H1 (cell line): ENCODE measurements around the gene COL21A1. TPM values are rescaled to one million over a fixed set of nuclear protein-coding genes. Genes with fewer than 3 reads are reported as not detected.

Source experiments
- CTCF ChIA-PET: fragments of 300-600 bp; sonication (Branson Sonifier 250); formaldehyde crosslinking; loops from one replicate; lab custom pipeline; 2021; ENCODE audit not compliant: partially characterized antibody; lab: Charles Lee
- POLR2A ChIA-PET: fragments of 300-600 bp; sonication (Branson Sonifier 250); formaldehyde crosslinking; loops from one replicate; lab custom pipeline; 2021; ENCODE audit warnings: inconsistent platforms; ENCODE audit not compliant: partially characterized antibody; lab: Charles Lee
- DNase-seq, 2 experiments: peaks; one replicate each; pipeline versions ENCODE4 v3.0.0 to v3.0.0-alpha.2; 2010 to 2022; ENCODE audit warnings: low spot score in 2 of 2, low read depth in 1 of 2, mixed read lengths in 1 of 2
- FAIRE-seq: peaks from 2 replicates; lab custom pipeline; 2011; peaks lifted over from hg19 to GRCh38; lab: Jason Lieb, UNC
- H2AFZ ChIP-seq: 2 replicates; pipeline ENCODE4 v1.8.1; 2012; ENCODE audit warnings: low read length, inconsistent platforms
- H2AK5ac ChIP-seq: 2 replicates; pipeline ENCODE4 v1.6.1; 2013; ENCODE audit warnings: low read depth, low read length
- H2BK120ac ChIP-seq: replicated peaks from 2 replicates; pipeline ENCODE3; 2013; ENCODE audit warnings: low read depth, low read length, inconsistent platforms
- H2BK12ac ChIP-seq: 2 replicates; pipeline ENCODE4 v1.6.1; 2013; ENCODE audit warnings: low read depth, low read length
- H2BK15ac ChIP-seq: 2 replicates; pipeline ENCODE4 v1.6.1; 2013; ENCODE audit warnings: low read length
- H2BK20ac ChIP-seq: 2 replicates; pipeline ENCODE4 v1.6.1; 2013; ENCODE audit warnings: low read length
- H2BK5ac ChIP-seq: 2 replicates; pipeline ENCODE4 v1.6.1; 2013; ENCODE audit warnings: low read depth, low read length
- H3K14ac ChIP-seq: 2 replicates; pipeline ENCODE4 v1.6.1; 2013; ENCODE audit warnings: inconsistent platforms; ENCODE audit not compliant: insufficient read length
- H3K18ac ChIP-seq: 2 replicates; pipeline ENCODE4 v1.6.1; 2013; ENCODE audit warnings: low read length; ENCODE audit errors: extremely low read depth
- H3K23ac ChIP-seq: 2 replicates; pipeline ENCODE4 v1.6.1; 2013; ENCODE audit warnings: inconsistent platforms; ENCODE audit not compliant: insufficient read length
- H3K23me2 ChIP-seq: 2 replicates; pipeline ENCODE4 v1.6.1; 2013; ENCODE audit warnings: low read depth, low read length
- H3K27ac ChIP-seq: 2 replicates; pipeline ENCODE4 v1.6.1; 2011; ENCODE audit warnings: low read depth, low read length, inconsistent platforms
- H3K27me3 ChIP-seq, 4 experiments: replicated peaks in 1 of 4; 1 replicate in 1 of 4; 2 replicates in 3 of 4; pipeline versions ENCODE4 v1.6.1 to v1.8.1; 2011 to 2013; ENCODE audit warnings: low read length in 3 of 4, mild to moderate bottlenecking in 3 of 4, inconsistent platforms in 2 of 4, mixed read lengths in 2 of 4, moderate library complexity in 1 of 4; ENCODE audit not compliant: control insufficient read depth in 3 of 4, insufficient read depth in 3 of 4; ENCODE audit errors: extremely low read depth in 1 of 4
- H3K36me3 ChIP-seq, 4 experiments: 2 replicates each; pipeline versions ENCODE4 v1.6.1 to v1.8.1; 2011 to 2013; ENCODE audit warnings: mild to moderate bottlenecking in 4 of 4, low read length in 3 of 4, moderate library complexity in 2 of 4, control low read depth in 1 of 4, inconsistent platforms in 1 of 4; ENCODE audit not compliant: insufficient read depth in 4 of 4, control insufficient read depth in 2 of 4
- H3K4ac ChIP-seq: replicated peaks from 2 replicates; pipeline ENCODE3; 2013; ENCODE audit warnings: low read length, low read depth, mixed read lengths, inconsistent platforms; ENCODE audit not compliant: insufficient read length
- H3K4me1 ChIP-seq, 4 experiments: replicated peaks in 1 of 4; 1 replicate in 1 of 4; 2 replicates in 3 of 4; pipeline versions ENCODE4 v1.6.1 to v1.8.1; 2011 to 2013; ENCODE audit warnings: low read length in 3 of 4, inconsistent platforms in 2 of 4, mixed read lengths in 1 of 4; ENCODE audit not compliant: insufficient read depth in 4 of 4, control insufficient read depth in 3 of 4
- H3K4me2 ChIP-seq, 2 experiments: 2 replicates each; pipeline versions ENCODE4 v1.6.1 to v1.8.1; 2011 to 2013; ENCODE audit warnings: low read depth in 2 of 2, low read length in 2 of 2, control low read depth in 1 of 2, inconsistent platforms in 1 of 2, mild to moderate bottlenecking in 1 of 2; ENCODE audit not compliant: insufficient read depth in 1 of 2
- H3K4me3 ChIP-seq, 4 experiments: fragments of 200-600, 300-600 bp in 1 of 4; sonication (generic), shearing (Covaris generic), sonication (Bioruptor Twin) in 1 of 4; 2 replicates each; pipeline versions ENCODE4 v1.5.1 to v1.8.1; 2011 to 2016; ENCODE audit warnings: low read length in 4 of 4, low read depth in 3 of 4, control low read depth in 2 of 4, inconsistent platforms in 2 of 4, mild to moderate bottlenecking in 2 of 4, mixed read lengths in 1 of 4, moderate library complexity in 1 of 4; ENCODE audit not compliant: insufficient read depth in 2 of 4; ENCODE audit errors: extremely low read depth in 1 of 4
- H3K56ac ChIP-seq: replicated peaks from 2 replicates; pipeline ENCODE3; 2013; ENCODE audit warnings: low read depth, mild to moderate bottlenecking, mixed read lengths, low read length, inconsistent platforms; ENCODE audit not compliant: insufficient read length
- H3K79me1 ChIP-seq: 2 replicates; pipeline ENCODE4 v1.6.1; 2013; ENCODE audit warnings: low read depth, low read length, control low read depth
- H3K79me2 ChIP-seq, 2 experiments: 2 replicates each; pipeline versions ENCODE4 v1.6.1 to v1.8.1; 2012 to 2013; ENCODE audit warnings: low read length in 2 of 2, mild to moderate bottlenecking in 2 of 2, inconsistent platforms in 1 of 2; ENCODE audit not compliant: insufficient read depth in 2 of 2, control insufficient read depth in 1 of 2
- H3K9ac ChIP-seq, 4 experiments: replicated peaks in 1 of 4; 1 replicate in 1 of 4; 2 replicates in 3 of 4; pipeline versions ENCODE4 v1.6.1 to v1.8.1; 2011 to 2013; ENCODE audit warnings: low read depth in 3 of 4, low read length in 3 of 4, control low read depth in 2 of 4, mild to moderate bottlenecking in 2 of 4, moderate library complexity in 2 of 4, inconsistent platforms in 1 of 4; ENCODE audit errors: extremely low read depth in 1 of 4
- H3K9me3 ChIP-seq, 2 experiments: 2 replicates each; pipeline versions ENCODE4 v1.6.1 to v1.8.1; 2012 to 2013; ENCODE audit warnings: mild to moderate bottlenecking in 2 of 2, moderate library complexity in 2 of 2, control low read depth in 1 of 2, inconsistent platforms in 1 of 2, low read depth in 1 of 2, low read length in 1 of 2, mixed read lengths in 1 of 2; ENCODE audit not compliant: insufficient read depth in 2 of 2
- H4K20me1 ChIP-seq, 2 experiments: replicated peaks in 1 of 2; 2 replicates each; pipeline versions ENCODE3 to v1.8.1; 2011 to 2013; ENCODE audit warnings: inconsistent platforms in 2 of 2, low read length in 2 of 2, mild to moderate bottlenecking in 1 of 2; ENCODE audit not compliant: insufficient read depth in 2 of 2, control insufficient read depth in 1 of 2
- H4K5ac ChIP-seq: 2 replicates; pipeline ENCODE4 v1.6.1; 2013; ENCODE audit warnings: low read length, low read depth, mixed read lengths, inconsistent platforms; ENCODE audit not compliant: insufficient read length
- H4K8ac ChIP-seq: 2 replicates; pipeline ENCODE4 v1.8.0; 2013; ENCODE audit warnings: mild to moderate bottlenecking, moderate library complexity, low read length, inconsistent platforms; ENCODE audit not compliant: insufficient read depth; ENCODE audit errors: extremely low read depth
- H4K91ac ChIP-seq: replicated peaks from 2 replicates; pipeline ENCODE3; 2013; ENCODE audit warnings: low read length, mixed read lengths, inconsistent platforms; ENCODE audit not compliant: insufficient read length
- E2F6 ChIP-seq: IDR thresholded peaks from 2 replicates; pipeline ENCODE4 v1.6.1; 2012; ENCODE audit warnings: inconsistent platforms
- RAD21 ChIP-seq, 2 experiments: IDR thresholded peaks in 1 of 2; conservative IDR thresholded peaks in 1 of 2; 2 replicates each; pipeline ENCODE4 v1.6.1; 2011; ENCODE audit warnings: low read depth in 2 of 2, low read length in 2 of 2, improper control_type of control experiment in 1 of 2, inconsistent platforms in 1 of 2, mild to moderate bottlenecking in 1 of 2, moderate library complexity in 1 of 2
- WGBS, 2 experiments: shearing (Covaris generic) in 1 of 2; methylation state at CpG; one replicate each; pipeline versions ENCODE4 v1.1.6 to v1.1.7; 2013 to 2015; ENCODE audit warnings: low lambda C conversion rate in 2 of 2, mixed read lengths in 2 of 2, inconsistent platforms in 1 of 2, low coverage in 1 of 2, missing lambda C conversion rate in 1 of 2; ENCODE audit not compliant: insufficient replicate concordance in 2 of 2, insufficient coverage in 1 of 2, insufficient read length in 1 of 2; ENCODE audit errors: extremely low coverage in 1 of 2, missing lambda C conversion rate in 1 of 2; 5-methylcytosine and 5-hydroxymethylcytosine counted together
- polyA plus RNA-seq, 7 experiments: library from polyadenylated mRNA; depleted of rRNA in 3 of 7; stranded (reverse) in 5 of 7; unstranded in 2 of 7; fragments of >200 nt in 5 of 7; fragments of 200-250 nt in 2 of 7; gene quantifications; 1 replicate in 5 of 7; 2 replicates in 1 of 7; 4 replicates in 1 of 7; pipeline versions ENCODE4 v1.2.1 to v1.2.3, GENCODE V29; 2011 to 2013; ENCODE audit warnings: missing spikeins in 2 of 7, mixed read lengths in 2 of 7
- total RNA-seq: library from RNA; stranded (reverse); fragmentation: NEBNext Ultra II Directional; extraction: Animal tissue kit (Norgen Biotek cat#: 25700); gene quantifications from 2 replicates; pipeline ENCODE4 v1.2.1, GENCODE V29; 2021

COL21A1 gene
- total and polyA plus RNA-seq, 2 of the 8 experiments (the other 6 are each of a cell fraction or from before 2014, with no cell fraction given) = 1.6 to 3.4 TPM

- ChIA-PET CTCF (interaction anchor here (1.1 to 5.2 kb wide), 9 partner anchors 14 to 1013 kb away, joined by 3 to 36 read pairs (median 5); no protein-coding TSS in a partner anchor), POLR2A (no interaction called here)
- H2BK120ac ChIP-seq = no peak overlapping the region
- no peak overlapping the region for H2BK12ac ChIP-seq
- H3K18ac ChIP-seq = no peak overlapping the region
- H3K79me1 ChIP-seq = no peaks in the 10 kb centered on the region
- no peak overlapping the region for H4K91ac ChIP-seq
- no peak overlapping the region for H4K5ac ChIP-seq
- no peaks in the 10 kb centered on the region for H3K23me2 ChIP-seq
- no peaks in the 10 kb centered on the region for H3K27me3 ChIP-seq
- H3K79me2 ChIP-seq = no peaks in the 10 kb centered on the region
- H3K4ac ChIP-seq = no peak overlapping the region
- H3K56ac ChIP-seq = no peak overlapping the region
- no peaks in the 10 kb centered on the region for H3K9me3 ChIP-seq
- peak; percentile 14 to 38; a peak in 2 of 4 replicates for TF ChIP-seq RAD21 (IDR thresholded peaks at IDR 0.05 in 1 of 2, conservative IDR thresholded peaks at IDR 0.05 in 1 of 2; ENCODE audit: low read depth in 2 of 2, low read length in 2 of 2)
- no peak for TF ChIP-seq E2F6
- FAIRE-seq (no peak), DNase-seq (no peak)
- H2BK20ac ChIP-seq = no peak overlapping the region
- no peak overlapping the region for H2AK5ac ChIP-seq
- H4K20me1 ChIP-seq = no peaks in the 10 kb centered on the region
- no peak overlapping the region for H3K14ac ChIP-seq
- H3K4me1 ChIP-seq = peaks cover 0 to 3% (median 2%) of the 10 kb centered on the region in 4 experiments; a peak in 3 of 7 replicates
- no peak overlapping the region for H2BK15ac ChIP-seq
- no peak overlapping the region for H3K23ac ChIP-seq
- no peaks in the 10 kb centered on the region for H3K36me3 ChIP-seq
- no peak overlapping the region for H3K9ac ChIP-seq
- H4K8ac ChIP-seq = no peak overlapping the region
- H3K4me2 ChIP-seq = no peak overlapping the region
- 96% methylated on average over 6 of the region's 6 CpGs; no CpG with 5 or more reads in 1 of the 2 experiments for WGBS, 2 experiments
- H2AFZ ChIP-seq = no peak overlapping the region
- H2BK5ac ChIP-seq = no peak overlapping the region
- no peak overlapping the region for H3K4me3 ChIP-seq
- H3K27ac ChIP-seq = no peak overlapping the region
Measured at GRCh38 chr6:56289721-56290120, 42.3 kb upstream of the COL21A1 start.
